GM18508 (cell line): Measurements from ENCODE around the gene SLC5A8.

Source experiments
- ATAC-seq: cut with Tn5 transposase; IDR thresholded peaks from one replicate; pipeline ENCODE4 v1.9.1; 2021; ENCODE audit warnings: moderate number of reproducible peaks; ENCODE audit not compliant: insufficient read depth, unreplicated experiment

The SLC5A8 gene

GRCh38 chr12:101209319-101210302, at the start of gene SLC5A8:
SLC5A8 (minus strand) TSS chr12:101210238; CDS start chr12:101209848, 390 bp downstream.
- ATAC-seq: no peak

- no peak for ATAC-seq
Observed at GRCh38 chr12:101257357-101257756, 47.3 kb upstream of the SLC5A8 start.

DNA sequence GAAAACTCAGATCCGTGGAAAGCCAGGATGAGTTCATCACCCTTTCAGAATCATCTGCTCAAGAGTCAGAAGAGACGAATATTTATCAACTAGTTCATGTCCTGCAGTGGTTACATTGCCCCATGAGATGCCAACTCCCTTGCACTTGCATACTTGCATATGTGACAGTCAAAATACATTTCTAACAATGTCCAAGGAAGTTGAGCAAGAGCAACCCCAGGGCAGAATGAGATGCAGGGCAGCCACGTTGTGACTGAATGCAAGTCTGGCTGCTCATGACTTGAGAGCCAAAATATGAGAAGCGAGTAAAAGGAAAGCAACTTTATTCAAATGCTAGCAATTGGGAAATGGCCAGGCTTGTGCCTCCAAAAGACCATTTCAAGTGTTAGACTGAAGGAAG, 46.2 kb upstream of the SLC5A8 start:
- ATAC-seq: no peak

DNA sequence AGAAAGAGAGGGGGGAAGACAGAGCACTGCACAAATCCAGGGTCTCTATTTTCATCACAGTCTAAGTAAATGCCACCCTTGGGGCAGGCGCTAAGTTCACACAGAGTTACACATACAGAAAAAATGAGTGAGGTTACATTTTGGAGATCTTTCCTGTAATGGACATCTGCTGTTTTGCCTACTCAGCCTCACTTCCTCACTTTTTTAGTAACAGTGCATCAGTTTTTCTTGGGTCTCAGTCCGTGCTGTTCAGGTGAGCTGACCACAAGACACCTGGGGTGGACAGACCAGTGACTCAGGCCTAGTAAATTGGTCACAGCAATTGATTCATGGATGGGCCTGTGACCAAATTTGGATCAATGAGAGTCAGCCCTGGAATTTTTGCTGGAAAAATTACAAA, 33.6 kb upstream of the SLC5A8 start:
- ATAC-seq: no peak

DNA sequence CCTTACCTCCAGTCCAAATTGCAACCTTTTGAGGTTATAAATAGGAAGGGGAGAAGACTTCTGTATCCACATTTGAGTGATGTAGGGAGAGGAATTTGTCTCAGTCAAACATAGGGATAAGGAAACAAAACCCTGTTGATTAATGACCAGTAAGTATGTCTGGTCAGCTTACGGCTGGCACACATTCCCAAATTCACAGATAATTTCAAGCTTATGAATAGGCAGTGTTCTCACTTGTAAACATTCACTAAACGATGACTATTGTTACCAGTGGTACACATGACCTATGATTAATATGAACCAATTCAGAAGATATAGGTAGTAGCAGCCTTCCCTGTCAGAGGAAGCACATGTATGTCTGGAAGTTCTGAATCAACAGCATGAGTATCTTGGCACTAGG, 33.0 kb upstream of the SLC5A8 start:
- no peak for ATAC-seq

- no peak for ATAC-seq
Observed at GRCh38 chr12:101238800-101239329, 28.8 kb upstream of the SLC5A8 start.

DNA sequence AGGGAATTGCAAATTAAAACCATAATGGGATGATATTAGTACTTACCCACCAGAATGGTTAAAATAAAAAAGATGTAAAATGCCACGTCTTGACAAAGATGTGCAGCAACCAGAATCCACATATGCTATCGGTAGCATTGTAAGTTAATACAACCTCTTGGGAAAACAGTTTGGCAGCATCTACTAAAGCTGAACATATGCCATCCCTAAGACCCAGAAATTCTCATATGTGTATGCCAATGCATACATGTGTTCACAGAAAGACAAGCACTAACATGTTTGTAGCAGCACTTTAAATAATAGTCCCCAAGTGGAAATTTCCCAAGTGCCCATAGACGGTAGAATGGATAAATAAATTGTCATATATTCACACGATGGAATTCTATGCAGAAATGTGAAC, 28.3 kb upstream of the SLC5A8 start:
- ATAC-seq: no peak

DNA sequence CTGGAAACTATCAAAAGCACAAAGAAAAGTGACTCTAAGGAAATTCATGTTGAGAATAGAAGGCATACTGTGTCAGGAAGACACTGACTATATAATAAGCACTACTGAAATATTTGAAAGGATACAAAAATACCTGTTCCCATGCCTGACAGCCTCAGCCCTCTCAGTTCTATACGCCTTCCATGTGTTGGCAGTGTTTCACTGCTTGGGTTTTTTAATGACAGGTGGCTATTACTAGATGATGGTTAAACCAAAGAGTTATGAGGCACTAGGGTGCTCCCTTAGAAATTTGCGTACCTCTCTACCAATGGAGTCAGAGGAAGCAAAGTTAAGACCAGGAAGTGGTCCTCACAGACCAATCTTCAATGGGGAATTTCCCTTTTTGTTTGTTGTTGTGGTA, 25.6 kb upstream of the SLC5A8 start:
- no peak for ATAC-seq

- no peak for ATAC-seq
Observed at GRCh38 chr12:101231636-101232035, 21.6 kb upstream of the SLC5A8 start.

DNA sequence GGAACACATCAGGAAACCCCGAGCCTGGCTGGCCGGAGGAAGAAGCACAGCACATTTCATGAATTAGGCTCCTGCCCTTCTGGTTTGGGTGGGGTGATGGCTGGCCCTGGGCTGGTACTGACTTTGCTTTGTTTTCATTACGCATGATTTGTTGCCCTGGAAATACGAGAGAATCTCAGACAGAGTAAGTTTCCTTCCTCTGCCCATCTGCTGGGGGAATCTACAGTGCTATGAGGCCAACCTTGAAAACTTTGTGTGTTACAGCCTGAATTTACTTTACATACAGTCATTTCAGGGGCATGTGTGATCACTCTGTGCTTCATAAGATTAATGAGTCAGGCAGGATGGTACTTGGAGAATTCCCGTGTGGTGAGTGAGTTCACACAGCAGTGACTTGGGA, 20.5 kb upstream of the SLC5A8 start:
- no peak for ATAC-seq

GRCh38 chr12:101229841-101230241, 19.8 kb upstream of the SLC5A8 start:
- ATAC-seq: no peak

DNA sequence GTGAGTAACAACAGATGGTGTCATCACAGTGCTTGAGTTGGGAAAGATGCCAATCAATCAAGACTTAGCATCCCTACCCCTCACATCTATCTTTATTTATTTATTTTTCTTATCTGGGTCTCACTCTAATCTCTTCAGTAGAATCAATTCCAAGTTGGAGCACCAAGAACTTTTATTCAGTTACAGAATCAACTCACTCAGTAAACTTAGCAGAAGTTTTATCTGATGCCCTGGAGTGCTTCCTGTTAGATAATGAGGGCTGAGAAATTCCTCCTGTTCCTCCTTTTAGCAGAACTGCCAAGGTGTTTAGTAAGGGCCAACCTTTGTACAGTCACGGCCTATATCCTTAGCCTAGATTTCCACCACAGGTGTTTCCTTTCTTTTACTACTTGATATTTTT, 11.3 kb upstream of the SLC5A8 start:
- ATAC-seq: no peak

GRCh38 chr12:101216810-101217209, 6.8 kb upstream of the SLC5A8 start:
- ATAC-seq: no peak

- no peak for ATAC-seq
Observed at GRCh38 chr12:101207086-101207780, 2.8 kb downstream of the SLC5A8 start.

GRCh38 chr12:101204602-101205304, 5.3 kb downstream of the SLC5A8 start:
- ATAC-seq: no peak

- ATAC-seq: no peak
Observed at GRCh38 chr12:101200824-101201223, 9.2 kb downstream of the SLC5A8 start.

GRCh38 chr12:101200145-101200544, 9.9 kb downstream of the SLC5A8 start:
- ATAC-seq: no peak

DNA sequence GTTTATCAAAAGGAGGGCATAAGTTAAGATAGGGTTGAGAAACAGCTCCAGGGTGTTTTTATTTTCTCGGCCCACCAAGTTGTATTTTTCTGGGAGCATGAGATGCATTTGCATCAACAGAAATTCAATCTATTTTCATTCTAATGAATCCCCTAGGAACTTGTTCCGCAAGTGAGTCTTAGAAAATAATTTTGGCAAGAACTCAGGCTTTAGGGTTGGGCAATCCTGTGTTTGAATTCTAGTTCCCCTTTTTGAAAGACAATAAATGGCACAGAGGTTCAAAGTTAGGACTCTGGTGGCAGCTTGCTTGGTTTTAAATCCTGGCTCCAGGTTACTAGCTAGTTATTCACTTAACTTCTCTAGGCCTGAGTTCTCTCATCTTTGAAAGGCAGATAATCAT, 23.7 kb downstream of the SLC5A8 start:
- no peak for ATAC-seq

GRCh38 chr12:101181776-101182175, 28.3 kb downstream of the SLC5A8 start:
- ATAC-seq: no peak

GRCh38 chr12:101174541-101174940, 35.5 kb downstream of the SLC5A8 start:
- ATAC-seq: no peak
